Neural progenitor cell (in vitro differentiated cells): ENCODE results near the gene FZD4.

ENCODE experiments used
- CTCF ChIP-seq: fragments of 200-600 bp; sonication (generic); IDR thresholded peaks from 2 replicates; pipeline ENCODE4 v1.5.1; 2017; ENCODE audit warnings: antibody characterized with exemption, mild to moderate bottlenecking
- EZH2phosphoT487 ChIP-seq: fragments of 200-600 bp; sonication (generic); IDR thresholded peaks from 2 replicates; pipeline ENCODE4 v1.6.1; 2017; ENCODE audit warnings: antibody characterized with exemption

- no peak for TF ChIP-seq CTCF
- TF ChIP-seq EZH2phosphoT487: no peak
Observed at GRCh38 chr11:86948733-86949132, 6.5 kb downstream of the FZD4 start.
